ENCODE data around the gene MRTFB.

The MRTFB gene

GRCh38 chr16:14086477-14086876, 15.4 kb downstream of the MRTFB start:
- TF ChIP-seq ARNT (IDR thresholded peaks at IDR 0.05) (no peak), BHLHE40 (IDR thresholded peaks at IDR 0.05; ENCODE audit: borderline replicate concordance) (no peak), SUZ12 (IDR thresholded peaks at IDR 0.05) (no peak), FOXM1 (IDR thresholded peaks at IDR 0.05; ENCODE audit: borderline replicate concordance) (no peak), CTBP1 (IDR thresholded peaks at IDR 0.05; ENCODE audit: borderline replicate concordance) (no peak), ZNF384 (IDR thresholded peaks at IDR 0.05) (no peak), LEF1 (IDR thresholded peaks at IDR 0.05; ENCODE audit: borderline replicate concordance) (no peak), ELF4 (IDR thresholded peaks at IDR 0.05) (no peak), FOXA1 (IDR thresholded peaks at IDR 0.05) (no peak), TARDBP (IDR thresholded peaks at IDR 0.05) (no peak), HDGF (IDR thresholded peaks at IDR 0.05; ENCODE audit: borderline replicate concordance) (no peak), L3MBTL2 (conservative IDR thresholded peaks at IDR 0.05) (no peak), FOXK2 (IDR thresholded peaks at IDR 0.05) (no peak), NFRKB (IDR thresholded peaks at IDR 0.05) (no peak), SP1 (IDR thresholded peaks at IDR 0.05) (no peak)
- TF ChIP-seq, protein P1, sequence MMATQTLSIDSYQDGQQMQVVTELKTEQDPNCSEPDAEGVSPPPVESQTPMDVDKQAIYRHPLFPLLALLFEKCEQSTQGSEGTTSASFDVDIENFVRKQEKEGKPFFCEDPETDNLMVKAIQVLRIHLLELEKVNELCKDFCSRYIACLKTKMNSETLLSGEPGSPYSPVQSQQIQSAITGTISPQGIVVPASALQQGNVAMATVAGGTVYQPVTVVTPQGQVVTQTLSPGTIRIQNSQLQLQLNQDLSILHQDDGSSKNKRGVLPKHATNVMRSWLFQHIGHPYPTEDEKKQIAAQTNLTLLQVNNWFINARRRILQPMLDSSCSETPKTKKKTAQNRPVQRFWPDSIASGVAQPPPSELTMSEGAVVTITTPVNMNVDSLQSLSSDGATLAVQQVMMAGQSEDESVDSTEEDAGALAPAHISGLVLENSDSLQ (IDR thresholded peaks at IDR 0.05), result no peak
- DNase-seq (ENCODE audit: extremely low spot score), result no peak
- POLR2A ChIA-PET, result interaction anchor here (0.8 kb wide), 1 partner anchor 14 kb away, joined by 3 read pairs; no protein-coding TSS in a partner anchor
- CTCF ChIA-PET, result interaction anchor here (0.6 kb wide), 1 partner anchor 87 kb away, joined by 3 read pairs; no protein-coding TSS in a partner anchor

GRCh38 chr16:14087181-14087580, 16.1 kb downstream of the MRTFB start:
- ChIA-PET CTCF (interaction anchor here (0.6 kb wide), 1 partner anchor 88 kb away, joined by 3 read pairs; no protein-coding TSS in a partner anchor), POLR2A (interaction anchor here (0.8 kb wide), 1 partner anchor 15 kb away, joined by 3 read pairs; no protein-coding TSS in a partner anchor)
- DNase-seq (ENCODE audit: extremely low spot score), result no peak
- TF ChIP-seq ARNT (IDR thresholded peaks at IDR 0.05) (no peak), SP1 (IDR thresholded peaks at IDR 0.05) (no peak), LEF1 (IDR thresholded peaks at IDR 0.05; ENCODE audit: borderline replicate concordance) (no peak), TARDBP (IDR thresholded peaks at IDR 0.05) (no peak), NFRKB (IDR thresholded peaks at IDR 0.05) (no peak), L3MBTL2 (conservative IDR thresholded peaks at IDR 0.05) (no peak), BHLHE40 (IDR thresholded peaks at IDR 0.05; ENCODE audit: borderline replicate concordance) (no peak), SUZ12 (IDR thresholded peaks at IDR 0.05) (no peak), FOXA1 (IDR thresholded peaks at IDR 0.05) (no peak), HDGF (IDR thresholded peaks at IDR 0.05; ENCODE audit: borderline replicate concordance) (no peak), FOXM1 (IDR thresholded peaks at IDR 0.05; ENCODE audit: borderline replicate concordance) (no peak), CTBP1 (IDR thresholded peaks at IDR 0.05; ENCODE audit: borderline replicate concordance) (no peak), ZNF384 (IDR thresholded peaks at IDR 0.05) (no peak), ELF4 (IDR thresholded peaks at IDR 0.05) (no peak), FOXK2 (IDR thresholded peaks at IDR 0.05) (no peak)
- TF ChIP-seq, protein P1 (IDR thresholded peaks at IDR 0.05), result no peak

DNA sequence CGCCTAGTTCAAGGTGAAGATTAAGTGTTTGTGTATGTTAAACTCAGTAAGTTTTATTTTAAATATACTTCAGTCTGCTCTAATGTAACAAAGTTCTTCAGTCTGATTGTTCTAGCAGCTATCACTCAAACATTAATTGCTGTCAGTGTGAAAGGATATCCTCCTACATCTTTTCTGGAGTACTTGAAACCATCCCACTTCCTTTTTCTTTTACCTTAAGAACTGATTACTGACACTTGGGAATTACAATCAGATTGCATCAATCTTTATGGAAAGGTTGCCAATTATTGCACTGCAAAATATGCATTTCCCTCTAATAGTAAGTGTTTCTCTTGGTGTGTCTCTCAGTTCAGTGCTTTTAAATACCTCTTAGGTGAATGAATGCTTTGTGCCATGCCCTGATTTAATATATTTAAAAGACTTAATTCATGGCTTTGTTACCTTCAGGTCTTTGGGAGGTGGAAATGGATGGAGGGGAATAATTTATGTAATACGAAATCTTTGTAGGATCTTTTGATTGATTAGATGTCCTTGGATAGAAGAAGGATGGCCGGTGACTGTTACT, 16.6 kb downstream of the MRTFB start:
- ChIA-PET POLR2A (no interaction called here), CTCF (no interaction called here)
- no peak for DNase-seq (ENCODE audit: extremely low spot score)
- TF ChIP-seq HDGF (IDR thresholded peaks at IDR 0.05; ENCODE audit: borderline replicate concordance) (no peak), ARNT (IDR thresholded peaks at IDR 0.05) (no peak), BHLHE40 (IDR thresholded peaks at IDR 0.05; ENCODE audit: borderline replicate concordance) (no peak)
- TF ChIP-seq, protein P1 (IDR thresholded peaks at IDR 0.05), result peak; percentile 24; the same call in 1 of the 2 replicates

GRCh38 chr16:14088155-14088753, 17.1 kb downstream of the MRTFB start:
- CTCF ChIA-PET, result no interaction called here
- POLR2A ChIA-PET, result no interaction called here
- TF ChIP-seq L3MBTL2 (conservative IDR thresholded peaks at IDR 0.05) (no peak), FOXK2 (IDR thresholded peaks at IDR 0.05) (no peak), FOXM1 (IDR thresholded peaks at IDR 0.05; ENCODE audit: borderline replicate concordance) (no peak), ARNT (IDR thresholded peaks at IDR 0.05) (no peak), NFRKB (IDR thresholded peaks at IDR 0.05) (no peak), LEF1 (IDR thresholded peaks at IDR 0.05; ENCODE audit: borderline replicate concordance) (no peak), FOXA1 (IDR thresholded peaks at IDR 0.05) (no peak)
- no peak for DNase-seq (ENCODE audit: extremely low spot score)

DNA sequence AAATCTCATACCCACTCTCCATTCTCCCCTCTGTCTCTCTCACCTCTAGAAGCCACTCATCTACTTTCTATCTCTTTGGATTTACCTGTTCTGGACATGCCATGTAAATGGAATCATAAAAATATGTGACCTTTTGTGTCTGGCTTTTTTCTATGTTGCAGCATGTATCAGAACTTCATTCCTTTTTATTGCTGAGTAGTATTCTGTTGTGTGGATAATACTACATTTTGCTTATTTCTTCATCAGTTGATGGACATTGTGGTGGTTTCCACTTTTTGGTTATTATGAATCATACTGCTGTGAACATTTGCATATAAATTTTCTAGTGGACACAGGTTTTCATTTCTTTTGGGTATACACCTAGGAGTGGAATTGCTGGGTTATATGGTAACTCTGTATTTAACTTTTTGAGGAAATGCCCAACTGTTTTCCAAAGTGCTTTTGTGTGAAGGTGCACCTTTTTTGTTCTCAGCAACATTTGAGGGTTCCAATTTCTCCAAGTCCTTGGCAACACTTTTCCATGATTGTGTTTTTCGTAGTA, 18.2 kb downstream of the MRTFB start:
- ChIA-PET CTCF (interaction anchor here (0.6 kb wide), 1 partner anchor 48 kb away, joined by 3 read pairs; no protein-coding TSS in a partner anchor), POLR2A (no interaction called here)
- DNase-seq (ENCODE audit: extremely low spot score), result no peak
- TF ChIP-seq FOXM1 (IDR thresholded peaks at IDR 0.05; ENCODE audit: borderline replicate concordance), result no peak
- no peak for TF ChIP-seq CTBP1 (IDR thresholded peaks at IDR 0.05; ENCODE audit: borderline replicate concordance)
- no peak for TF ChIP-seq BHLHE40 (IDR thresholded peaks at IDR 0.05; ENCODE audit: borderline replicate concordance)
- no peak for TF ChIP-seq ELF4 (IDR thresholded peaks at IDR 0.05)
- TF ChIP-seq ARNT (IDR thresholded peaks at IDR 0.05), result no peak
- no peak for TF ChIP-seq ZNF384 (IDR thresholded peaks at IDR 0.05)
- TF ChIP-seq LEF1 (IDR thresholded peaks at IDR 0.05; ENCODE audit: borderline replicate concordance), result no peak
- TF ChIP-seq FOXK2 (IDR thresholded peaks at IDR 0.05), result no peak
- no peak for TF ChIP-seq FOXA1 (IDR thresholded peaks at IDR 0.05)
- no peak for TF ChIP-seq L3MBTL2 (conservative IDR thresholded peaks at IDR 0.05)

GRCh38 chr16:14092561-14092960, 21.4 kb downstream of the MRTFB start:
- ChIA-PET POLR2A (no interaction called here), CTCF (no interaction called here)
- TF ChIP-seq FOXK2 (IDR thresholded peaks at IDR 0.05) (no peak), L3MBTL2 (conservative IDR thresholded peaks at IDR 0.05) (no peak), NFRKB (IDR thresholded peaks at IDR 0.05) (no peak), TARDBP (IDR thresholded peaks at IDR 0.05) (no peak), BHLHE40 (IDR thresholded peaks at IDR 0.05; ENCODE audit: borderline replicate concordance) (no peak), SUZ12 (IDR thresholded peaks at IDR 0.05) (no peak), LEF1 (IDR thresholded peaks at IDR 0.05; ENCODE audit: borderline replicate concordance) (no peak), SP1 (IDR thresholded peaks at IDR 0.05) (no peak), CTBP1 (IDR thresholded peaks at IDR 0.05; ENCODE audit: borderline replicate concordance) (no peak), ZNF384 (IDR thresholded peaks at IDR 0.05) (no peak), HDGF (IDR thresholded peaks at IDR 0.05; ENCODE audit: borderline replicate concordance) (no peak), FOXA1 (IDR thresholded peaks at IDR 0.05) (no peak), FOXM1 (IDR thresholded peaks at IDR 0.05; ENCODE audit: borderline replicate concordance) (no peak), ARNT (IDR thresholded peaks at IDR 0.05) (no peak)
- TF ChIP-seq, protein P1 (IDR thresholded peaks at IDR 0.05), result no peak
- no peak for DNase-seq (ENCODE audit: extremely low spot score)

Data from HEK293T (cell line).